ACC112 (cell line): ENCODE data around the gene WIPF3.
A peak's percentile ranks its signal among the peaks of the same experiment; 100 is the strongest.

Experiments
- H2AFZ ChIP-seq: fragments of 200-600 bp; sonication (generic); one replicate; pipeline ENCODE4 v1.6.0; 2017; ENCODE audit warnings: antibody characterized with exemption, low read length; ENCODE audit not compliant: unreplicated experiment
- H3K27ac ChIP-seq: fragments of 200-600 bp; sonication (generic); 2 replicates; pipeline ENCODE4 v1.5.1; 2014; ENCODE audit warnings: low read depth, mild to moderate bottlenecking, antibody characterized with exemption, low read length, moderate library complexity
- H3K27me3 ChIP-seq: fragments of 200-600 bp; sonication (generic); 2 replicates; pipeline ENCODE4 v1.6.1; 2014; ENCODE audit warnings: mild to moderate bottlenecking, antibody characterized with exemption, low read length, moderate library complexity, mixed read lengths; ENCODE audit not compliant: insufficient read depth
- H3K36me3 ChIP-seq: fragments of 200-600 bp; sonication (generic); 2 replicates; pipeline ENCODE4 v1.6.1; 2016; ENCODE audit warnings: mild to moderate bottlenecking, antibody characterized with exemption, low read length, moderate library complexity, mixed read lengths; ENCODE audit not compliant: insufficient read depth
- H3K4me1 ChIP-seq: fragments of 200-600 bp; sonication (generic); one replicate; pipeline ENCODE4 v1.6.1; 2016; ENCODE audit warnings: low read length, mixed read lengths; ENCODE audit not compliant: insufficient read depth, unreplicated experiment, control insufficient read depth
- H3K4me3 ChIP-seq: fragments of 200-600 bp; sonication (generic); 2 replicates; pipeline ENCODE4 v1.5.1; 2014; ENCODE audit warnings: mild to moderate bottlenecking, low read depth, low read length
- H3K79me2 ChIP-seq: fragments of 200-600 bp; sonication (generic); one replicate; pipeline ENCODE4 v1.6.0; 2016; ENCODE audit warnings: low read length; ENCODE audit not compliant: control insufficient read depth, unreplicated experiment, insufficient read depth

WIPF3 gene

GRCh38 chr7:29859524-29860185 lies 53.3 kb downstream of the WIPF3 start:
- H3K79me2 ChIP-seq, result no peaks in the 10 kb centered on the region
- no peak overlapping the region for H3K27ac ChIP-seq
- no peak overlapping the region for H3K4me3 ChIP-seq
- no peaks in the 10 kb centered on the region; the same call in 1 of the 2 replicates for H3K27me3 ChIP-seq
- no peak overlapping the region for H2AFZ ChIP-seq
- peaks cover 6% of the 10 kb centered on the region for H3K4me1 ChIP-seq
- H3K36me3 ChIP-seq, result no peaks in the 10 kb centered on the region

- Histone ChIP-seq H3K27ac (no peak overlapping the region), H2AFZ (no peak overlapping the region), H3K79me2 (no peaks in the 10 kb centered on the region)
Observed at GRCh38 chr7:29860186-29860585, 53.9 kb downstream of the WIPF3 start.

GRCh38 chr7:29861884-29862283 lies 55.6 kb downstream of the WIPF3 start:
- Histone ChIP-seq H3K4me3 (no peak overlapping the region), H3K27ac (no peak overlapping the region), H3K27me3 (no peaks in the 10 kb centered on the region; the same call in 1 of the 2 replicates), H3K36me3 (no peaks in the 10 kb centered on the region), H3K79me2 (no peaks in the 10 kb centered on the region), H3K4me1 (peaks cover 25% of the 10 kb centered on the region), H2AFZ (no peak overlapping the region)

More at GRCh38 chr7:29860186-29860585, 53.9 kb downstream of the WIPF3 start:
- peaks cover 9% of the 10 kb centered on the region for H3K4me1 ChIP-seq
- no peak overlapping the region for H3K4me3 ChIP-seq
- H3K36me3 ChIP-seq, result no peaks in the 10 kb centered on the region
- H3K27me3 ChIP-seq, result no peaks in the 10 kb centered on the region; the same call in 1 of the 2 replicates

GRCh38 chr7:29864656-29865055 lies 58.3 kb downstream of the WIPF3 start:
- Histone ChIP-seq H3K36me3 (no peaks in the 10 kb centered on the region), H2AFZ (no peak overlapping the region), H3K4me3 (no peak overlapping the region), H3K27ac (no peak overlapping the region), H3K27me3 (no peaks in the 10 kb centered on the region), H3K4me1 (peaks cover 25% of the 10 kb centered on the region), H3K79me2 (no peaks in the 10 kb centered on the region)

- Histone ChIP-seq H3K27me3 (no peaks in the 10 kb centered on the region), H3K36me3 (no peaks in the 10 kb centered on the region), H3K4me3 (no peak overlapping the region; the same call in 1 of the 2 replicates), H3K27ac (peak overlapping the region; percentile 55), H3K4me1 (peaks cover 25% of the 10 kb centered on the region), H2AFZ (no peak overlapping the region), H3K79me2 (no peaks in the 10 kb centered on the region)
Observed at GRCh38 chr7:29865526-29865925, 59.2 kb downstream of the WIPF3 start.

GRCh38 chr7:29866490-29866930 lies 60.2 kb downstream of the WIPF3 start:
- Histone ChIP-seq H3K4me1 (peaks cover 25% of the 10 kb centered on the region), H3K27ac (peak overlapping the region; percentile 55), H3K27me3 (no peaks in the 10 kb centered on the region), H3K36me3 (no peaks in the 10 kb centered on the region), H2AFZ (no peak overlapping the region), H3K79me2 (no peaks in the 10 kb centered on the region), H3K4me3 (no peak overlapping the region)

GRCh38 chr7:29871787-29872398 lies 65.6 kb downstream of the WIPF3 start:
- Histone ChIP-seq H3K27ac (peak overlapping the region; percentile 48), H3K79me2 (no peaks in the 10 kb centered on the region), H2AFZ (no peak overlapping the region), H3K4me3 (no peak overlapping the region), H3K36me3 (no peaks in the 10 kb centered on the region), H3K27me3 (no peaks in the 10 kb centered on the region), H3K4me1 (peaks cover 11% of the 10 kb centered on the region)

- no peak overlapping the region for H3K4me3 ChIP-seq
- H3K27ac ChIP-seq, result no peak overlapping the region
- no peaks in the 10 kb centered on the region for H3K79me2 ChIP-seq
- no peaks in the 10 kb centered on the region for H3K36me3 ChIP-seq
- no peaks in the 10 kb centered on the region for H3K27me3 ChIP-seq
- no peak overlapping the region for H2AFZ ChIP-seq
- H3K4me1 ChIP-seq, result peaks cover 9% of the 10 kb centered on the region
Observed at GRCh38 chr7:29873644-29874294, 67.5 kb downstream of the WIPF3 start.

- Histone ChIP-seq H3K79me2 (no peaks in the 10 kb centered on the region), H3K36me3 (no peaks in the 10 kb centered on the region), H3K27me3 (no peaks in the 10 kb centered on the region), H3K4me3 (no peak overlapping the region), H3K27ac (no peak overlapping the region), H2AFZ (no peak overlapping the region), H3K4me1 (peaks cover 9% of the 10 kb centered on the region)
Observed at GRCh38 chr7:29875741-29876140, 69.4 kb downstream of the WIPF3 start.

- Histone ChIP-seq H3K79me2 (no peaks in the 10 kb centered on the region), H3K4me1 (peaks cover 2% of the 10 kb centered on the region), H3K36me3 (no peaks in the 10 kb centered on the region), H2AFZ (no peak overlapping the region), H3K27me3 (no peaks in the 10 kb centered on the region), H3K4me3 (no peak overlapping the region), H3K27ac (no peak overlapping the region)
Observed at GRCh38 chr7:29877196-29877595, 70.9 kb downstream of the WIPF3 start.
